AG08395 (cell line): ENCODE results near the gene SLC2A4.

Experiments used
- DNase-seq: peaks from one replicate; pipeline ENCODE4 v3.0.0; 2012; ENCODE audit warnings: mixed read lengths, low spot score

Gene SLC2A4

DNA sequence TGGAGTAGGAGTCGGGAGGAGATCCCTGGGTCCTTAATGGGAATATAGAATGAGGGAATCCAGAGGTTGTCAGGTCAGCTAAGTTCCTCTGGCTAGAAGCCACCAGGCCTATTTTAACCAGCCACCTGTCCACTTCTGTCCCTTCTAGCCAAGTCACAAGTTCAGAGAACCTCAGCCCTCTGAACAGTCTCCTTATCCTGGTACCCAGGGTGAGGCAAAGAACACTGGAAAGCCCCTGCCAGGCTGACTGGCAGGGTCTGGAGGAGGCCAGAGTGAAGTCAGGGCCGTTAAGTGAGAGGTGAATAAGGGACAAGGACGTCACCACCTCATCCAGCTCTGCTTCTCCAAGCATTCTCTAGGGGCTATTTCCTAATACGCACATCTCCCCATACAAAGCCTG, 32.7 kb upstream of the SLC2A4 start:
- DNase-seq = no peak

- DNase-seq = no peak
These were observed 32.3 kb upstream of the SLC2A4 start for GRCh38 chr17:7249214-7249613.

DNA sequence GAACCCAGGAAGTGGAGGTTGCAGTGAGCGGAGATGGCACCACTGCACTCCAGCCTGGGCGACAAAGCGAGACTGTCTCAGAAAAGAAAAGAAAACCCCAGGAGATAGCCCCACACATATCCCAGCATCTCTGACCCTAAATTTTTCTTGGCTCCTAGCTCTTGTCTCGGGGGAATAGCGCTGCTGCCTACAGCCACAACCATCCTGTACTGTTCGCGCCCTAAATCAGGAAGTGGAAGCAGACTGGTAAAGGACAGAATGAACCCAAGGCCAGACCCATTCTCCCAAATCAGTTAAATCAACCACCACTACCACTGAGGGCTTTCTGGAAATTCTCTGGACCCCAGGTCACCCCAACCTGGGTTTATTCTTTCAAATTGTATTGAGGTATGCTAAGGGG, 31.7 kb upstream of the SLC2A4 start:
- DNase-seq = no peak

GRCh38 chr17:7250695-7251627, 30.6 kb upstream of the SLC2A4 start:
- DNase-seq = no peak

DNA sequence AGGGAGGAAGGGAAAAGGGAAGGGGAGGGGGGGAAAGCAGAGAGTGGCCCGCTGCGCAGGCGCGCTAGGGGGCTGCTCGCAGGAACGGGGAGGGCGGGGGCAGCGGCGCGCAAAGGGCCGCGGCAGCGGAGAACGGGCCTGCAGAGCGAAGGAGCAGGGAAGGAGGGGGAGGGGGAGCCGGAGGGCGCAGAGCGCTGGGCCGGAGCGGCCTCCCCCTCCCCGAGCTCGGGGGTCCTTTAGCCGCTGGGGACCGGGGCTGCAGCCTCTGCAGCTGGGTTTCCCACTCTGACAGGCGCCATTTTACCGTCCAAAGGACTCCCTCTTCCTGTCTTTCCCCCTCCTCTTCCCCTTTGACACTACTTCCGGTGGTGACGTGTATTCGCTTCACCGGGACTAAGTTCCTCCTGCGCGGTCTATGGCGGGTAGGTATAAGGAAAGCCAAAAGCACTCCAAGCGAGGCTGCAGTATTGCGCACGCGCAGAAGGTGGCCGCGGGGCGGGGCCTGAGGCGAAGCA, 29.8 kb upstream of the SLC2A4 start, which contains the start of gene CTDNEP1:
Gene CTDNEP1, minus strand, starts transcription at position 74 of the 515 bp plus-strand sequence. CDS start 438 bp downstream, outside the sequence.
- peak; percentile 99 for DNase-seq

DNA sequence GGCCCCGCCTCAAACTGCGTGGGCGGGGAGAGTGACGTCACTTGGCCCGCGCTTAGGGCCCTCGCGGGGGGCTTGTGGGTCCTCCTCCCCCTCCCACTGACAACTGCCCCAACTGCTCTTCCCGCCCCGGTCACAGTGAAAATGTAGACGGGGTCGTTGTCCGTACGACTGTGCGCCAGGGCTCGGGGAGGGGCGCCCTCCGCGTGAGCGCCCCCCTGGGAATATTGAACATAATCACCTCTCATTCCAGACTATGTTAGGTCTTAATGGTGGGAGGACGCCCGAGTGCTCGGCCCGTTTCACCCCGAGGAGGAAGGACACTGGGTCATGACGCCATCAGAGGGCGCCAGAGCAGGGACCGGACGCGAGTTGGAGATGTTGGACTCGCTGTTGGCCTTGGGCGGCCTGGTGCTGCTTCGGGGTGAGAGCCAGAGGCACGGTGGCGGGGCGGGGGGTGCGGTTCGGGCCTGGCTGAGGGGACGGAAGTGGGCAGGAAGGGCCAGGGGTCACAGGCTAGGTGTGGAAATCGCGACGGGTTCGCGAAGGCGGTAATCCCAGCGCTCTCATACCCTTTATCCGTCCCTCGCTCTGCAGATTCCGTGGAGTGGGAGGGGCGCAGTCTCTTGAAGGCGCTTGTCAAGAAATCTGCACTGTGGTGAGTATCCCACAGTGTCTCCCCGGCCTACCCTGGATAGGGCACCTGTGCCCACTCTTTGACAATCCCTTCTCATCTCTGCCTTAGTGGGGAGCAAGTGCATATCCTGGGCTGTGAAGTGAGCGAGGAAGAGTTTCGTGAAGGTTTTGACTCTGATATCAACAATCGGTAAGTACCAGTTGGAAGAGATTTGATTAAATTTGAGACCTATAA, 29.1 kb upstream of the SLC2A4 start, which contains the start of gene ELP5:
Gene ELP5, plus strand, starts transcription at position 40 of the 868 bp plus-strand sequence. Its CDS starts 336 bp downstream, at position 376.
- DNase-seq = peak; percentile 92

GRCh38 chr17:7253082-7253481, 28.4 kb upstream of the SLC2A4 start:
- DNase-seq = no peak

DNA sequence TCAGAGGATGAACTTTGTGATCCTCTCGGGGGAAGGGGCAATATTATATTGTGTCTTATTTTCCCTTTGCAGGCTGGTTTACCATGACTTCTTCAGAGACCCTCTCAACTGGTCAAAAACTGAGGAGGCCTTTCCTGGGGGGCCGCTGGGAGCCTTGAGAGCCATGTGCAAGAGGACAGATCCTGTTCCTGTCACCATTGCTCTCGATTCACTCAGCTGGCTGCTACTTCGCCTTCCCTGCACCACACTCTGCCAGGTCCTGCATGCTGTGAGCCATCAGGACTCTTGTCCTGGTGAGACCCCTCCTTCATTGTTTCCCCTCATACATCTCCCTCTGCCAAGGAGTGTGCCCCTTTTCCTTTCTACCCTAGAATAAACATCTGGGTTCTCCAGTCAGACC, 27.0 kb upstream of the SLC2A4 start:
- no peak for DNase-seq

DNA sequence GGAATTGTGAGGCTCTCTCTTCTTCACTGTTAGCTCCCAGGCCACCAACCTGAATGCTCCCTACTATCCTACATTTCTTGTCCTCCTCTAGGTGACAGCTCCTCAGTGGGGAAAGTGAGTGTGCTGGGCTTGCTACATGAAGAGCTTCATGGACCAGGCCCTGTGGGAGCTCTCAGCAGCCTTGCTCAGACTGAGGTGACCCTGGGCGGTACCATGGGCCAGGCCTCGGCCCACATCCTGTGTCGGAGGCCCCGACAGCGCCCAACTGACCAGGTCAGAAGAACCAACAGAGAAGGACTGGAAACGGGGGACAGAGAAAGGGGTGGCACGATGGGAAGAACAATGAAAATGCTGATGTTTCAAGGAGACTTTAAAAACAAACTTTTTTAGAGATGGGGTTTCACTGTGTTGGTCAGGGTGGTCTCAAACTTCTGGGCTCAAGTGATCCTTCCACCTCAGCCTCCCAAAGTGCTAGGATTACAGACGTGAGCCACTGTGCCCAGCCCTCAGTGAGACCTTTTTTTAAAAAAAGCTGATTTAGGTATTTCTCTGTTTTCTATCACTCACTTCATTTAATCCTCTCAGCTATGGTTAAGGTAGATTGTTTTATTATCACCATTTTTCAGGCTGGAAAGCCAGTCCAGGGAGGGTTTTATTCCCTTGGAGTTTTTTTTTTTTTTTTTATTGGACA, 24.6 kb upstream of the SLC2A4 start:
- DNase-seq = no peak

DNA sequence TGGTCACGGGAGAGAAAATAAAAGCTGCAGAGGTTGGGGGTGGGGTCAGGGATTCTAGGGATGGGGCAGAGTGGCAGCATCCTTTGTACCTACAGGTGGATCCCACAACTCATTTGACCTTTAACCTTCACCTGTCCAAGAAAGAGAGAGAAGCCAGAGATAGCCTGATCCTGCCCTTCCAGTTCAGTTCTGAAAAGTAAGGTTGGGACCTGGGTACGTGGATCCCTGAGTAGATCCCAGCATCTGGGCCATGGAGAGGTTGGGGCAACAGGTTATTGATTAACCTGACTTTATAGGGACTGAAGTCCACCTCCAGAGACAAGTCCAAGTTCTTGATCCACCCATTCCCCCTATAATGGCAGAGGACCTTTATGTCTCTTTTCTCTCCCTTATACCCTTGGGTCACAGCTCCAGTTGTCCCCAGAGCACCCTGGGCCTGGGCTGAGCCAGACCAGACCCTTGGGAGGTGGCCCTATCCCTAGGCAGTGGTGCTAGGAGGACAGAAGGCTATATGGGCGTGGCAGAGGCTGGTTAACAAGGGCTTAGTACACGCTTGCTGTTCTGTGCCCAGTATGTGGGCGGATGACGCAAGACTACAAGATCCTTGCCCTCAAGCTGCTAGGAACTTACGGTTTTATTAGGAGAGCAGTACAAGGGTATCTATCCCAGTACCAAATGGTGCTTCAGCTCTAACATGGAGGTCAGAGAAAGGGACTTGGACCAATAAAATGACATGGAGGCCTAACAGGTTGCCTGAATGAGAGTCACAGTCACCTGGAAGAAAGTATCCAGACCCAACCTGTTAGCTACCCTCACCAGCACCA, 22.6 kb upstream of the SLC2A4 start:
- no peak for DNase-seq

GRCh38 chr17:7259555-7259889, 22.0 kb upstream of the SLC2A4 start:
- DNase-seq = no peak

DNA sequence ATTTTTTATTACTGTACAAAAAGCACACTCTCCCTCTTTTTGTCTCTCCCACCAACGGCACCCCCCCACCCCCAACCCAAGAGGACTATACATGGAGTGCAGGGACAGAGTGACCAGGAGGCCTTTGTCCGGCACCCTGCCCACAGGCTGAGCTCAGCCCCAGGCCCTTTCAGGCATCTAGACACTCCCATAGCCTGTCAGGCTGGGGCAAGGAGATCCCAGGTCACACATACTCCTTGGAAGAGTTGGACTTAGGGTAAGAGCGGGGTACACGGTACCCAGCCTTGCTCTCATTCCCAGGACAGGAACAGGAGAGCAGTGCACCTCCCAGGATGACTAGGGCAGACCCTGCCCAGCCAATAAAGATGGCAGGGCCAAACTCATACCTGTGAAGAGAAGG, 21.4 kb upstream of the SLC2A4 start:
- DNase-seq = no peak

DNA sequence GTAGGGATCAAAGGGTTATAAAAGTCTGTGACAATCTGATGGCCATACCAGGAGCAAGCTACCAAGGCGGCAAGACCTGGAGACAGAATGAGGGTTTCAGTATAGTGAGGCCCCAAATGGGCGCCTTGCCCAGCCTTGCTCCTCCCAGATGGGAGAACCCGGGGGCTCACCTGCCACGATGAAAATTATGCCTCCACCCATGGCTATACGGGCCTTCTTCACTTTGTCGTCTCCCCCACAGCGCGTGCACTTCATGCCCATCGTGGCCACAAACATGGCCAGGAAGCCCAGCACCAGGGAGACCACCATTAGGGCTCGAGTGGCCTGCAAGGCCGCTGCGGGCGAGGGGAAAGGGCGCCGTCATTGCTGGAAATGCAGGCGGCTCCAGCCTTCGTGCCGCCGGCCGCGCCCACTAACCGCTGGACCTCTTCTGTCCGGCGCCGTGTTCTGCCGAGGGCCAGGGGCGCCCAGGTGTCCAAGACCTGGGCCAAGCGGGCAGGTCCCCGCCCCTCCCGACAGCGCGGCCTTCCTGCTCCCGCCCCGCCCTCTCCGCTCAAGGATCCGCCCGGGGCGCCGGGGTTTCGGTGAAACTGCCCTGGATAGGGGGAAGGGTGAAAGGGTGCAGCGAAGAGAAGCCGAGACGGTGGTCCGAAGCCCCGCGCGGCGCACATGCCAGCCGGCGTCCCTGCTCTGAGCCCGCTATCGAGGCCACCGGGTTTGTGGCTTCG, 20.7 kb upstream of the SLC2A4 start:
- DNase-seq = peak; percentile 41

GRCh38 chr17:7261379-7262191, 19.9 kb upstream of the SLC2A4 start:
- DNase-seq = no peak

DNA sequence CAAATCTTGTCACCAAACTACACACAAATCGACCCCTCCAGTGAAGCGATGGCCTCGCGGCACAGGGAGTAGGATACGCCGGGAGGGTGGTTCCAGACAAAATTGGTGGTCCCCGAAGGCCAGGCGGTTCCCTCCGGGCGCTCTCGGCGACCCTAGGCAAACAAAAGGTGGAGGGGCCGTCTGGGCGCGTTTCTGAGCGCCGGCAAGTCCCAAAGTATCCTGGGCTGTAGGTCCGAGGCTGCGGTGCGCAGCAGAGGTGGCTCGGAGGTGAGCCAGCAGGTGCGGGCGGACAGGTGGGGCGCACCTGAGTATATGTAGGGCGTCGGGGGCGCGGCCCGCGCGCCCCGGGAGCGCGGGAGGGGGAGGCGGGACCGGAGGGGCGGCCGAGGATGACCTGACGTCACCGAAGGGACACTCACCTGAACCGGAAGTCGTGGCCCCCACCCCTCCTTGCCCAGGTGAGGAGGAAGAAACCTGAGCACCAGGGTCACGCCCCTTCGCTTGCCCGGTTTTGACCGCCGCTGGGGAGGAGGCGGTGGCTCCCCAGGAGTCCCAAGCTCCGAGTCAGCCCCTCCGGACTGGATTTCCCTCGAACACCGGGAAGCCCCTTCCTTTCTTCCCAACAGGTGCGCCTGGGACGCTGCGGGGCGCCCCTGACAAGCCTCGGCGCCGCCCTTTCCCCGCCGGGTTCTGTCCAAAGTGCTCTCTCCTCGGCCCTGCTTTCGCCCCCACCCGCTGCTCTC, 19.2 kb upstream of the SLC2A4 start, which contains the start of gene CLDN7:
Gene CLDN7, minus strand, starts transcription at position 287 of the 743 bp plus-strand sequence. CDS start 435 bp downstream, outside the sequence.
- DNase-seq = no peak

DNA sequence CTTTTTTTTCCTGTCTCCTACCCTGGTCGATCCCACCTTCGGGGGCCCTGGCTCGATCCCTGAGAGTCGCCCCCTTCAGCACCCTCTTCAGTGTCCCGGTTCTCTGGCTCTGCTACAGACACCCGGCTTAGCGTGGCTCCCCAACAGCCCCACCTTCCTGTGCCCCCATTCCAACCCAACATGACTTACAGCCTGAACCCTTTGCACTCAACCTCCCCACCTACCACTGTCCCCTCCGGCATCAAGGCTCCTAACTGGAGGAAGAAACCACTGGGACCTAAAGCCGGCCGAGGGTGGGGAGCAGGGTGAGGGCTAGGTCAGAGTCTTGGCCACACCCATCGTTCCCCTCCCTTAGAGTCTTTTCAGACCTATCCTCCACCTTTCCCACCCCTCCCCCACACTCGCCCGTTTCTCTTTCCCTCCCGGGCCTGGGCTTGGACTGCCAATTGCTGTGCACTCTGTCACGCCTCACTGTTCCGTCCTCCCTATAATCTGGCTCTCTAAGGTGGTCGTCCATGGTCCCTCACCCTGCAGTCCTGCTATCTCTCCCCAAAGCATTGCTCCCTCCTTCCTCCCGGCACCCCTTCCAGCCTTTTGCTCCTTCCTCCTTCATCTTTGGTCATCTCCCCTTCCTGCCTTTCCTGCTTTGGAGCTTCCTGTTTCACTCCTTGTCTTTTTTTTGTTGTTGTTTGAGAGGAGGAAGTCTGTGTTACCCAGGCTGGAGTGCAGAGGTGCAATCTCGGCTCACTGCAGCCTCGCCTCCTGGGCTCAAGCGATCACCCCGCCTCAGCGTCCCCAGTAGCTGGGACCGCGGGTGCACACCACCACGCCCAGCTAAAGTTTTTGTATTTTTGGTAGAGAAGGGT, 18.4 kb upstream of the SLC2A4 start:
- DNase-seq = no peak

DNA sequence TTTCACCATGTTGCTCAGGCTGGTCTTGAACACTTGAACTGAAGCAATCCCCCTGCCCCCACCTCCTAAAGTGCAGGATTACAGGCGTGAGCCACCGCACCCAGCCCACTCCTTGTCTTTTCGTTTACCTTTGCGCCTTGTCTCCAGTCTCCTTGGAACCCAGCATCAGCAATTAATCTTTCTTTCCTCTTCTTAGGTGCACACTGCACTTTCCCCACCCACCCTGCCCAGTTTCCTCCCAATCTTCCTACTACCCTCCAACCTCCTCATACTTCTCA, 17.8 kb upstream of the SLC2A4 start:
- DNase-seq = no peak

DNA sequence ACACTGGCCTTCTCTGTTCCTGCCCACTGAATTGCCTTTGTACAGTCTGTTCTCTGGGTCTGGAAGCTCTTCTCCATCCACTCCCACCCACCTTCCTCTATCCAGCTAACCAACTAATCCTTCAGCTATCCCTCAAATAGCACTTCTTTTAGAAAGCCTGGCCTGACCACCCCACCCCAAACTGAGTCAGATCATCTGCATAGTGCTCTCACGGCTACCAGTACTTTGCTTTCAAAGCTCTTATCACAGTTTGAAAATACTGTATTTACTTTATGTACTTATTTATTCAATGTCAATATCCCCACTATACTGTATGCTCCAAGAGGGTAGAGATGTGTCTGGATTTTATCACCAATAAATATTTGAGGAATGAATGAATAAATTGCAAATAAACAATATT, 14.7 kb upstream of the SLC2A4 start:
- no peak for DNase-seq
